GM12872 (cell line): ENCODE results near the gene GCDH.

Source experiments
- CTCF ChIP-seq: IDR thresholded peaks from 3 replicates; pipeline ENCODE4 v1.5.1; 2011; ENCODE audit warnings: low read depth, mild to moderate bottlenecking, low read length, moderate library complexity; ENCODE audit not compliant: insufficient read depth

The GCDH gene

GRCh38 chr19:12940897-12941296 lies 49.9 kb downstream of the GCDH start:
- no peak for TF ChIP-seq CTCF

GRCh38 chr19:12943437-12944044 lies 52.6 kb downstream of the GCDH start:
- TF ChIP-seq CTCF, result no peak

GRCh38 chr19:12944104-12944674 lies 53.2 kb downstream of the GCDH start:
- TF ChIP-seq CTCF, result no peak

- no peak for TF ChIP-seq CTCF
Measured at GRCh38 chr19:12945479-12946091, 54.6 kb downstream of the GCDH start, which contains the start of gene RAD23A. Gene RAD23A, plus strand, starts transcription at chr19:12945862. Its CDS starts 87 bp downstream, at chr19:12945949.

GRCh38 chr19:12946092-12946721 lies 55.2 kb downstream of the GCDH start:
- TF ChIP-seq CTCF, result no peak

GRCh38 chr19:12946731-12947496 lies 56.0 kb downstream of the GCDH start:
- TF ChIP-seq CTCF, result no peak
